Endothelial cell of umbilical vein (primary cell): ENCODE results near the gene DSE. TPM values are rescaled to one million over a fixed set of nuclear protein-coding genes. Genes with fewer than 3 reads are reported as not detected.
A peak's percentile ranks its signal among the peaks of the same experiment; 100 is the strongest.

Experiments used
- BruUV-seq: library from RNA; stranded (reverse); fragments of 400-500 nt; replicated peaks from 2 replicates; lab custom pipeline; 2021; lab: Mats Ljungman, UMichigan
- CTCF ChIA-PET: fragments of 300-600, 350-600 bp; sonication (Branson Sonifier 250); formaldehyde crosslinking; loops from one replicate; lab custom pipeline; 2021; ENCODE audit warnings: antibody characterized with exemption, inconsistent platforms; lab: Charles Lee
- POLR2A ChIA-PET: fragments of 300-600, 350-600 bp; sonication (Branson Sonifier 250); formaldehyde crosslinking; loops from one replicate; lab custom pipeline; 2021; ENCODE audit warnings: antibody characterized with exemption, inconsistent platforms; lab: Charles Lee
- DNase-seq: peaks from one replicate; pipeline ENCODE4 v3.0.0-alpha.2; 2011; ENCODE audit warnings: low read depth, low spot score
- FAIRE-seq: peaks from 2 replicates; lab custom pipeline; 2011; peaks lifted over from hg19 to GRCh38; lab: Jason Lieb, UNC
- H2AFZ ChIP-seq: 2 replicates; pipeline ENCODE4 v1.6.0; 2012; ENCODE audit warnings: low read depth, low read length, control low read depth, inconsistent platforms
- H3K27ac ChIP-seq: 2 replicates; pipeline ENCODE4 v1.5.1; 2011; ENCODE audit warnings: low read depth, mild to moderate bottlenecking, control low read depth, low read length, moderate library complexity; ENCODE audit not compliant: insufficient read depth
- H3K27me3 ChIP-seq, 2 experiments: 2 replicates each; pipeline versions ENCODE4 v1.6.0 to v1.6.1; 2011; ENCODE audit warnings: low read length in 2 of 2, mixed read lengths in 1 of 2; ENCODE audit not compliant: control insufficient read depth in 2 of 2, insufficient read depth in 2 of 2
- H3K36me3 ChIP-seq, 2 experiments: 2 replicates in 1 of 2; 3 replicates in 1 of 2; pipeline ENCODE4 v1.5.1; 2011; ENCODE audit warnings: low read length in 2 of 2, mild to moderate bottlenecking in 1 of 2, moderate library complexity in 1 of 2; ENCODE audit not compliant: control insufficient read depth in 2 of 2, insufficient read depth in 2 of 2; ENCODE audit errors: extremely low read depth in 1 of 2
- H3K4me1 ChIP-seq: 3 replicates; pipeline ENCODE4 v1.5.1; 2011; ENCODE audit warnings: mild to moderate bottlenecking, low read length; ENCODE audit not compliant: control insufficient read depth, insufficient read depth; ENCODE audit errors: extremely low read depth
- H3K4me2 ChIP-seq: 2 replicates; pipeline ENCODE4 v1.6.1; 2011; ENCODE audit warnings: low read length, control low read depth, mixed read lengths; ENCODE audit not compliant: insufficient read depth
- H3K4me3 ChIP-seq, 3 experiments: fragments of 200-600 bp in 1 of 3; sonication (generic), shearing (Covaris generic) in 1 of 3; replicated peaks in 1 of 3; 2 replicates each; pipeline ENCODE4 v1.5.1; 2011 to 2016; ENCODE audit warnings: control low read depth in 3 of 3, low read length in 3 of 3, mild to moderate bottlenecking in 2 of 3, inconsistent platforms in 1 of 3, low read depth in 1 of 3, moderate library complexity in 1 of 3; ENCODE audit not compliant: insufficient read depth in 1 of 3
- H3K79me2 ChIP-seq: 2 replicates; pipeline ENCODE4 v1.6.0; 2012; ENCODE audit warnings: low read length, inconsistent platforms; ENCODE audit not compliant: control insufficient read depth, insufficient read depth
- H3K9ac ChIP-seq: replicated peaks from 2 replicates; pipeline ENCODE3; 2011; ENCODE audit warnings: low read length, control low read depth; ENCODE audit not compliant: insufficient read depth; ENCODE audit errors: extremely low read depth
- H3K9me1 ChIP-seq: replicated peaks from 3 replicates; pipeline ENCODE4 v1.6.0; 2011; ENCODE audit warnings: mild to moderate bottlenecking, low read length; ENCODE audit not compliant: control insufficient read depth, insufficient read depth; ENCODE audit errors: extremely low read depth
- H3K9me3 ChIP-seq: replicated peaks from 2 replicates; pipeline ENCODE4 v1.5.1; 2012; ENCODE audit warnings: low read length, inconsistent platforms; ENCODE audit not compliant: control insufficient read depth, insufficient read depth
- H4K20me1 ChIP-seq: replicated peaks from 2 replicates; pipeline ENCODE3; 2011; ENCODE audit warnings: mild to moderate bottlenecking, low read length; ENCODE audit not compliant: control insufficient read depth, insufficient read depth; ENCODE audit errors: extremely low read depth
- CTCF ChIP-seq, 2 donors: IDR thresholded peaks; 1 replicate in 1 of 2; 2 replicates in 1 of 2; pipeline ENCODE4 v1.5.1; 2011; ENCODE audit warnings: low read length in 2 of 2, mild to moderate bottlenecking in 2 of 2, moderate library complexity in 2 of 2, control low read depth in 1 of 2, inconsistent platforms in 1 of 2, low read depth in 1 of 2; ENCODE audit not compliant: insufficient read depth in 1 of 2; ENCODE audit errors: extremely low read depth in 1 of 2
- EZH2 ChIP-seq: IDR thresholded peaks from 2 replicates; pipeline ENCODE4 v1.6.1; 2012; ENCODE audit warnings: borderline replicate concordance, low read depth, mild to moderate bottlenecking, moderate library complexity, low read length, inconsistent platforms; ENCODE audit not compliant: severe bottlenecking
- FOS ChIP-seq: IDR thresholded peaks from 2 replicates; pipeline ENCODE4 v1.6.1; 2011; ENCODE audit warnings: mild to moderate bottlenecking, low read length, moderate library complexity, borderline replicate concordance; ENCODE audit not compliant: insufficient read depth
- GATA2 ChIP-seq: IDR thresholded peaks from 2 replicates; pipeline ENCODE4 v1.7.0; 2011; ENCODE audit warnings: low read depth, mild to moderate bottlenecking, moderate library complexity, mixed read lengths, low read length; ENCODE audit not compliant: insufficient read length, insufficient read depth
- JUN ChIP-seq: IDR thresholded peaks from 2 replicates; pipeline ENCODE4 v1.6.1; 2011; ENCODE audit warnings: borderline replicate concordance, low read depth; ENCODE audit not compliant: insufficient read length, insufficient read depth
- MYC ChIP-seq: IDR thresholded peaks from one replicate; pipeline ENCODE4 v1.6.1; 2011; ENCODE audit warnings: mild to moderate bottlenecking, low read depth, low read length
- POLR2A ChIP-seq: IDR thresholded peaks from 2 replicates; pipeline ENCODE4 v1.6.1; 2012; ENCODE audit warnings: low read depth, mild to moderate bottlenecking, control low read depth, low read length
- POLR2AphosphoS5 ChIP-seq: IDR thresholded peaks from 2 replicates; pipeline ENCODE4 v1.6.1; 2012; ENCODE audit warnings: low read depth, mild to moderate bottlenecking, control low read depth, low read length, moderate library complexity; ENCODE audit not compliant: insufficient read depth
- dilution Hi-C: fragments of 300-500 bp; cut with MboI; formaldehyde crosslinking; loops from one replicate; pipeline ENCODE4 v1.15.0; 2019; ENCODE audit warnings: low sequenced_read_pairs; ENCODE audit not compliant: extremely low pct_ligation_motif_present
- intact Hi-C: fragments of 100-400 bp; cut with micrococcal nuclease; formaldehyde crosslinking; loops from one replicate; pipeline ENCODE4 v1.10.0; 2022
- polyA plus RNA-seq, 4 experiments: library from polyadenylated mRNA; depleted of rRNA in 3 of 4; stranded (reverse) in 3 of 4; unstranded in 1 of 4; fragments of >200 nt; gene quantifications; 2 replicates each; pipeline versions ENCODE4 v1.2.1 to v1.2.3, GENCODE V29; 2011 to 2012; ENCODE audit warnings: missing spikeins in 1 of 4
- total RNA-seq: library from RNA; stranded (reverse); gene quantifications from 2 replicates; pipeline ENCODE4 v1.2.3, GENCODE V29; 2021
- TF ChIP-seq, protein P1 (sequence below): IDR thresholded peaks from 2 replicates; pipeline ENCODE4 v1.6.1; 2011; ENCODE audit not compliant: insufficient read depth, insufficient read length

DSE gene
- total and polyA plus RNA-seq, 2 donors (not counting 3 experiments of a cell fraction or from before 2014, with no cell fraction given): 12.0 to 25.0 TPM

- Histone ChIP-seq H2AFZ (no peak overlapping the region), H3K4me2 (peak overlapping the region; percentile 7), H3K27me3 (no peaks in the 10 kb centered on the region), H3K4me3 (no peak overlapping the region), H3K9me1 (no peaks in the 10 kb centered on the region), H3K9me3 (no peaks in the 10 kb centered on the region), H3K36me3 (no peaks in the 10 kb centered on the region), H3K9ac (no peak overlapping the region), H4K20me1 (no peaks in the 10 kb centered on the region), H3K27ac (peak overlapping the region; percentile 45), H3K79me2 (no peaks in the 10 kb centered on the region), H3K4me1 (peaks cover 35% of the 10 kb centered on the region)
- intact Hi-C loops: no loop called here
- peak; percentile 74 for FAIRE-seq
- BruUV-seq: TSS peak; percentile 64
- CTCF ChIA-PET: interaction anchor here (1.4 to 2.7 kb wide), 2 partner anchors 105 to 119 kb away, joined by 6 to 7 read pairs; partner anchors contain the start of gene CALHM5
- no peak for TF ChIP-seq CTCF (IDR thresholded peaks at IDR 0.05; ENCODE audit: extremely low read depth in 1 of 2, insufficient read depth in 1 of 2, low read depth in 1 of 2, low read length in 2 of 2)
- peak; percentile 32 for TF ChIP-seq GATA2
- dilution Hi-C loops: no loop called here
- DNase-seq: peak; percentile 59
- POLR2A ChIA-PET: no interaction called here
Observed at GRCh38 chr6:116392132-116393013, 21.6 kb downstream of the DSE start.

- no peaks in the 10 kb centered on the region for H3K36me3 ChIP-seq
- no peaks in the 10 kb centered on the region for H3K79me2 ChIP-seq
- intact Hi-C loops (no loop called here), dilution Hi-C loops (no loop called here)
- no peak overlapping the region for H3K9ac ChIP-seq
- ChIA-PET POLR2A (no interaction called here), CTCF (interaction anchor here (0.9 to 2.7 kb wide), 3 partner anchors 28 to 118 kb away, joined by 3 to 7 read pairs (median 3); partner anchors contain the start of gene CALHM5)
- H3K9me1 ChIP-seq: no peaks in the 10 kb centered on the region
- H3K27me3 ChIP-seq: no peaks in the 10 kb centered on the region
- H3K4me3 ChIP-seq: no peak overlapping the region
- no peak for TF ChIP-seq POLR2AphosphoS5
- TF ChIP-seq FOS: no peak
- TF ChIP-seq GATA2: no peak
- no peak for TF ChIP-seq CTCF (IDR thresholded peaks at IDR 0.05; ENCODE audit: extremely low read depth in 1 of 2, insufficient read depth in 1 of 2, low read depth in 1 of 2, low read length in 2 of 2)
- TF ChIP-seq, protein P1, sequence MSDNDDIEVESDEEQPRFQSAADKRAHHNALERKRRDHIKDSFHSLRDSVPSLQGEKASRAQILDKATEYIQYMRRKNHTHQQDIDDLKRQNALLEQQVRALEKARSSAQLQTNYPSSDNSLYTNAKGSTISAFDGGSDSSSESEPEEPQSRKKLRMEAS: no peak
- TF ChIP-seq MYC: no peak
- TF ChIP-seq JUN: no peak
- TF ChIP-seq EZH2: no peak
- TF ChIP-seq POLR2A: no peak
- DNase-seq (no peak), FAIRE-seq (no peak)
- no TSS peak for BruUV-seq
- no peak overlapping the region for H2AFZ ChIP-seq
- H3K4me1 ChIP-seq: peaks cover 31% of the 10 kb centered on the region
- no peak overlapping the region for H3K27ac ChIP-seq
- no peak overlapping the region for H3K4me2 ChIP-seq
- no peaks in the 10 kb centered on the region for H4K20me1 ChIP-seq
- H3K9me3 ChIP-seq: no peaks in the 10 kb centered on the region
Observed at GRCh38 chr6:116393430-116393829, 22.7 kb downstream of the DSE start.
